NCI-H1048 (cell line): ENCODE results near the gene DGKH.

ENCODE experiments used
- DNase-seq: peaks from one replicate; lab custom pipeline; 2025; lab: John Stamatoyannopoulos, UW

DGKH gene

GRCh38 chr13:42275506-42275905 lies 227.1 kb downstream of the DGKH start:
- no peak for DNase-seq

GRCh38 chr13:42276683-42277082 lies 228.2 kb downstream of the DGKH start:
- no peak for DNase-seq

DNA sequence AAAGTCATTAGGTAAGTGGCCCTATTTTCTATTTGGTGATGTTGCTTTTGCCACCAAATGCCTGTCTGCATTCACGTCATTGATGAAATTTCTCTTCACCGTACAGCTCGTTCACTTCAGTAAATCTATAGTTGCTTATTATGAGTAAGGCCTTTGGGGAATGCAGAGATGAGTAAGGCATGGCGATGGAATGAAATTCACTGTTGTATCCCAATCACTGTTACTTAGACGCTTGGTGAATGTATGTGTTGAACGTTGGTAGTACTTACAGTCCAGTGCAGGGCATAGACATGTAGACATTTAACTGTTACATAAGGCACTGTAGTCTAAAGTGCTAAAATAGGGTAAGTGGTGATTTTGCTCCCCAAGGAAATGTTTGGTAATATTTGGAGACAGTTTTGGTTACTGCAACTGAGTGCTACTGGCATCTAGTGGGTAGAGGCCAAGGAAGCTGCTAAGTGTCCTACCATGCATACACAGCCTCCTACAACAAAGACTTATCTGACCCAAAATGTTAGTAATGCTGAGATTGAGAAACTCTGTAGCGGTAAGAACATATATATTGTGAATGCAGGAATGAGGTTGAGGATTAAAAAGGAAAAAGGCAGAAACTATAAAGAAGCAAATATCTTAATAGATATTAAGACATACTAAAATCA lies 229.3 kb downstream of the DGKH start:
- no peak for DNase-seq

GRCh38 chr13:42279080-42279479 lies 230.6 kb downstream of the DGKH start:
- no peak for DNase-seq

GRCh38 chr13:42279986-42280385 lies 231.5 kb downstream of the DGKH start:
- no peak for DNase-seq

- DNase-seq: no peak
These were observed 232.1 kb downstream of the DGKH start for GRCh38 chr13:42280537-42280936.

DNA sequence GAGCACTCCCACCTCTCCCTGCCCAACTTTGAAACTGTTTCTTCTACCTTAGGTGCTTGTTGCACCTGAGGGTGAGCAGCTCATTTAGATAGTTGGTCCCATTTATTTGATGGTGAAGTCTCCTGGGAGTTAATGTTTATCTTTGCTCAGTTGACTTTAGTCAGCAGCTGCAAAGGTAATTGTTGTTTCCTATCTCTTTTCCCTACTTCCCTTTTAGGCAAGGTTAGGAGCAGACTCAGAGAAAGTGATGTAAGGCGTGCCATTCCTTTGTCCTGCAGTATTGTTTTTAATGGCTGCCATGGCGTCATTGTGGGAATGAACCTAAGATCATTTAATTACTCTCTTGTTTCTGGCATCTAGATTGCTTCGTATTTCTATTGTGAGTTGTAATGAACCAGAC lies 235.1 kb downstream of the DGKH start:
- DNase-seq: no peak

DNA sequence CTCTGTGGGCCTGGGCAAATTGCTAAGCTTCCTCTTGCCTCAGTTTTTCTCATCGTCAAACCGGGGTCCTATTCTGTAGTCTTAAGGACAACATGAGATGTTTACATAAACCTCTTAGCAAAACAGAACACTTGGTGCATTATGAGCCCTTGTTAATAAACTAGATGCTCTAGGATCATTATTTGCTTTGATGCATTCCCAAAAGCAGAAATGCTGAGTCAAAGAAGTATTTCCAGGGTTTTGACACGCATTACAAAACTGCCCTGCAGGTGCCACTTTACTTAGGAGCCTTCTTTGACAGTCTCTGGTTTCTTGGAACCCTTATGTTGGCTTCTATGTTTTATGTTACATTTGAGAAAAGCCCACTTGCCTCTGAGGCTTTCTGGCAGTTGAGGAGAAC lies 235.6 kb downstream of the DGKH start:
- DNase-seq: no peak
